GM23338 (cell line): ENCODE measurements around the gene APOL4. TPM values are rescaled to one million over a fixed set of nuclear protein-coding genes. Genes with fewer than 3 reads are reported as not detected.
A peak's percentile ranks its signal among the peaks of the same experiment; 100 is the strongest.

Experiments used
- ATAC-seq: fragments of 200-7000 bp; cut with Tn5 transposase; 3 replicates; pipeline ENCODE4 v1.9.1; 2020
- DNase-seq: peaks from one replicate; pipeline ENCODE4 v3.0.0-alpha.2; 2015; ENCODE audit warnings: low spot score
- H2AFZ ChIP-seq: fragments of 200-600 bp; sonication (generic); 2 replicates; pipeline ENCODE4 v1.8.0; 2016; ENCODE audit warnings: antibody characterized with exemption, mild to moderate bottlenecking, moderate library complexity
- H3F3A ChIP-seq: fragments of 200-600 bp; sonication (generic); replicated peaks from 2 replicates; pipeline ENCODE4 v1.8.0; 2017; ENCODE audit warnings: antibody characterized with exemption, mixed run types, low read depth
- H3K27ac ChIP-seq: fragments of 200-600 bp; sonication (generic); 2 replicates; pipeline ENCODE4 v1.6.1; 2016; ENCODE audit warnings: low read depth
- H3K27me3 ChIP-seq: fragments of 200-600 bp; sonication (generic); 2 replicates; pipeline ENCODE4 v1.8.0; 2016; ENCODE audit warnings: mild to moderate bottlenecking, mixed run types, moderate library complexity; ENCODE audit not compliant: insufficient read depth
- H3K36me3 ChIP-seq: fragments of 200-600 bp; sonication (generic); 2 replicates; pipeline ENCODE4 v1.8.0; 2016; ENCODE audit warnings: mild to moderate bottlenecking; ENCODE audit not compliant: insufficient read depth
- H3K4me1 ChIP-seq: fragments of 200-600 bp; sonication (generic); 2 replicates; pipeline ENCODE4 v1.8.0; 2016; ENCODE audit warnings: mild to moderate bottlenecking, moderate library complexity; ENCODE audit not compliant: insufficient read depth
- H3K4me2 ChIP-seq: fragments of 200-600 bp; sonication (generic); 2 replicates; pipeline ENCODE4 v1.7.1; 2017; ENCODE audit warnings: mixed run types
- H3K4me3 ChIP-seq: fragments of 200-600 bp; sonication (generic); 2 replicates; pipeline ENCODE4 v1.6.1; 2016; ENCODE audit warnings: mixed run types
- H3K79me2 ChIP-seq: fragments of 200-600 bp; sonication (generic); replicated peaks from 2 replicates; pipeline ENCODE4 v1.8.0; 2017; ENCODE audit warnings: mild to moderate bottlenecking; ENCODE audit not compliant: insufficient read depth
- H3K9me2 ChIP-seq: fragments of 200-600 bp; sonication (generic); 2 replicates; pipeline ENCODE4 v1.8.0; 2017; ENCODE audit not compliant: insufficient read depth
- H4K20me1 ChIP-seq: fragments of 200-600 bp; sonication (generic); replicated peaks from 2 replicates; pipeline ENCODE4 v1.8.0; 2017; ENCODE audit warnings: mild to moderate bottlenecking; ENCODE audit not compliant: insufficient read depth
- H3K27ac Mint-ChIP-seq: 2 replicates; pipeline ENCODE4 v1.8.0; 2020; ENCODE audit warnings: inconsistent platforms, mild to moderate bottlenecking, moderate library complexity, mixed read lengths
- H3K27me3 Mint-ChIP-seq: 3 replicates; pipeline ENCODE4 v1.8.0; 2022; ENCODE audit warnings: low read depth, mild to moderate bottlenecking, moderate library complexity, mixed read lengths, inconsistent platforms; ENCODE audit not compliant: insufficient read depth, poor library complexity
- H3K36me3 Mint-ChIP-seq: 3 replicates; pipeline ENCODE4 v1.8.0; 2021; ENCODE audit warnings: low read depth, mild to moderate bottlenecking, inconsistent platforms, moderate library complexity, mixed read lengths
- H3K4me1 Mint-ChIP-seq: 3 replicates; pipeline ENCODE4 v1.8.0; 2020; ENCODE audit warnings: mild to moderate bottlenecking, inconsistent platforms, mixed read lengths
- H3K4me3 Mint-ChIP-seq: 3 replicates; pipeline ENCODE4 v1.8.0; 2021; ENCODE audit warnings: moderate library complexity, mild to moderate bottlenecking, inconsistent platforms, mixed read lengths
- H3K9me3 Mint-ChIP-seq: 3 replicates; pipeline ENCODE4 v1.8.0; 2020; ENCODE audit warnings: moderate library complexity, mild to moderate bottlenecking, inconsistent platforms, mixed read lengths
- CREB1 ChIP-seq: fragments of 250-450 bp; sonication (Bioruptor Pico); IDR thresholded peaks from 2 replicates; pipeline ENCODE4 v1.5.0; 2020; ENCODE audit warnings: low read depth, mild to moderate bottlenecking, moderate library complexity
- CTCF ChIP-seq, 2 experiments: fragments of 200-600 bp in 1 of 2; sonication (generic) in 1 of 2; conservative IDR thresholded peaks; 2 replicates each; pipeline versions ENCODE4 v1.5.1 to v1.6.1; 2016 to 2017; ENCODE audit warnings: antibody characterized with exemption in 2 of 2, low read depth in 2 of 2, mild to moderate bottlenecking in 2 of 2, moderate library complexity in 1 of 2
- ETS1 ChIP-seq: IDR thresholded peaks from 2 replicates; pipeline ENCODE4 v1.6.1; 2016; ENCODE audit warnings: antibody characterized with exemption
- JUNB ChIP-seq: IDR thresholded peaks from one replicate; pipeline ENCODE4 v1.6.1; 2016; ENCODE audit warnings: antibody characterized with exemption; ENCODE audit not compliant: unreplicated experiment
- NANOG ChIP-seq: IDR thresholded peaks from 2 replicates; pipeline ENCODE4 v1.6.1; 2016; ENCODE audit warnings: antibody characterized with exemption, borderline replicate concordance
- POLR2AphosphoS5 ChIP-seq: IDR thresholded peaks from 2 replicates; pipeline ENCODE4 v1.6.1; 2016; ENCODE audit warnings: antibody characterized with exemption, low read depth
- ZNF114 ChIP-seq: fragments of 250-450 bp; sonication (Bioruptor Pico); IDR thresholded peaks from 2 replicates; pipeline ENCODE4 v1.5.0; 2020; ENCODE audit warnings: mild to moderate bottlenecking, moderate library complexity
- ZNF331 ChIP-seq: fragments of 250-450 bp; sonication (Bioruptor Pico); IDR thresholded peaks from 2 replicates; pipeline ENCODE4 v1.5.0; 2020; ENCODE audit warnings: low read depth, mild to moderate bottlenecking, moderate library complexity
- ZNF462 ChIP-seq: fragments of 250-450 bp; sonication (Bioruptor Pico); IDR thresholded peaks from 2 replicates; pipeline ENCODE4 v1.5.0; 2020; ENCODE audit warnings: mild to moderate bottlenecking, moderate library complexity
- polyA plus RNA-seq: library from polyadenylated mRNA; unstranded; fragments of >200 nt; fragmentation: Nextera tagmentation; extraction: Ambion mirVana; gene quantifications from 2 replicates; pipeline ENCODE4 v1.2.1, GENCODE V29; 2016
- total RNA-seq: library from RNA; depleted of rRNA; stranded (reverse); fragments of >200 nt; shearing (Covaris generic); gene quantifications from 2 replicates; pipeline ENCODE4 v1.2.3, GENCODE V29; 2014

Gene APOL4
- total and polyA plus RNA-seq, 2 experiments from 2014 or later = not detected

- H3K4me2 ChIP-seq = no peak overlapping the region
- peak; percentile 82 for DNase-seq
- no peak overlapping the region for H3K4me3 Mint-ChIP-seq
- H3K9me3 Mint-ChIP-seq = peaks cover 11% of the 10 kb centered on the region
- H3K27me3 ChIP-seq = no peaks in the 10 kb centered on the region
- no peak overlapping the region for H3K4me3 ChIP-seq
- H3K36me3 ChIP-seq = no peaks in the 10 kb centered on the region; the same call in 1 of the 2 replicates
- H3F3A ChIP-seq = no peaks in the 10 kb centered on the region
- H3K27me3 Mint-ChIP-seq = peaks cover 18% of the 10 kb centered on the region
- peaks cover 62% of the 10 kb centered on the region for H3K4me1 Mint-ChIP-seq
- no peak overlapping the region for H2AFZ ChIP-seq
- peaks cover 17% of the 10 kb centered on the region for H3K4me1 ChIP-seq
- H4K20me1 ChIP-seq = no peaks in the 10 kb centered on the region
- no peaks in the 10 kb centered on the region for H3K9me2 ChIP-seq
- H3K36me3 Mint-ChIP-seq = peaks cover 10% of the 10 kb centered on the region
- H3K27ac Mint-ChIP-seq = no peak overlapping the region
- 0 out of 2 replicates have a peak overlapping the region, but pooled peaks have one; percentile 36 for H3K27ac ChIP-seq
- ATAC-seq = peak; percentile 90
- no peaks in the 10 kb centered on the region for H3K79me2 ChIP-seq
- TF ChIP-seq CTCF (conservative IDR thresholded peaks at IDR 0.05; ENCODE audit: low read depth in 2 of 2) (peak; percentile 73 to 81), POLR2AphosphoS5 (no peak)
Measured at GRCh38 chr22:36194971-36195370, 6.6 kb downstream of the APOL4 start.

- Histone ChIP-seq H3K4me1 (peaks cover 21% of the 10 kb centered on the region), H3K9me2 (no peaks in the 10 kb centered on the region), H4K20me1 (no peaks in the 10 kb centered on the region), H3K27me3 (no peaks in the 10 kb centered on the region), H2AFZ (no peak overlapping the region), H3K36me3 (no peaks in the 10 kb centered on the region; the same call in 1 of the 2 replicates), H3F3A (no peaks in the 10 kb centered on the region), H3K4me3 (no peak overlapping the region), H3K4me2 (no peak overlapping the region), H3K27ac (no peak overlapping the region), H3K79me2 (no peaks in the 10 kb centered on the region)
- H3K27me3 Mint-ChIP-seq = peaks cover 23% of the 10 kb centered on the region
- H3K9me3 Mint-ChIP-seq = peaks cover 14% of the 10 kb centered on the region
- H3K4me3 Mint-ChIP-seq = no peak overlapping the region; the same call in 2 of the 3 replicates
- H3K27ac Mint-ChIP-seq = no peak overlapping the region
- no peak for DNase-seq
- peaks cover 10% of the 10 kb centered on the region for H3K36me3 Mint-ChIP-seq
- no peak for ATAC-seq
- H3K4me1 Mint-ChIP-seq = peaks cover 68% of the 10 kb centered on the region
- TF ChIP-seq POLR2AphosphoS5 (no peak), CREB1 (CRISPR knock-in tag) (no peak), ZNF114 (CRISPR knock-in tag) (no peak), NANOG (no peak), ZNF331 (CRISPR knock-in tag) (no peak), CTCF (conservative IDR thresholded peaks at IDR 0.05; ENCODE audit: low read depth in 2 of 2) (no peak), ETS1 (no peak), JUNB (no peak), ZNF462 (no peak)
Measured at GRCh38 chr22:36194385-36194784, 7.2 kb downstream of the APOL4 start.
